Neural crest cell (in vitro differentiated cells): ENCODE results near the gene TTC7B. TPM values are rescaled to one million over a fixed set of nuclear protein-coding genes. Genes with fewer than 3 reads are reported as not detected.

ENCODE experiments used
- DNase-seq: peaks from one replicate; pipeline ENCODE4 v3.0.0; 2021; ENCODE audit warnings: low read depth, mixed read lengths, low spot score
- H3K27ac Mint-ChIP-seq: one replicate; pipeline ENCODE4 v1.8.0; 2021; ENCODE audit warnings: mild to moderate bottlenecking, mixed read lengths; ENCODE audit not compliant: unreplicated experiment
- H3K27me3 Mint-ChIP-seq: 2 replicates; pipeline ENCODE4 v1.8.0; 2021; ENCODE audit warnings: low read depth, mild to moderate bottlenecking, mixed read lengths
- H3K36me3 Mint-ChIP-seq: 2 replicates; pipeline ENCODE4 v1.8.0; 2021; ENCODE audit warnings: low read depth, mild to moderate bottlenecking, mixed read lengths
- H3K4me1 Mint-ChIP-seq: 2 replicates; pipeline ENCODE4 v1.8.0; 2021; ENCODE audit warnings: mixed read lengths
- H3K4me3 Mint-ChIP-seq: one replicate; pipeline ENCODE4 v1.8.0; 2021; ENCODE audit warnings: mild to moderate bottlenecking, mixed read lengths
- H3K9me3 Mint-ChIP-seq: 2 replicates; pipeline ENCODE4 v1.8.0; 2021; ENCODE audit warnings: mixed read lengths
- CTCF ChIP-seq: fragments of 200-600 bp; sonication (generic); conservative IDR thresholded peaks from 2 replicates; pipeline ENCODE4 v1.5.0; 2021; ENCODE audit warnings: antibody characterized with exemption, mild to moderate bottlenecking
- total RNA-seq: library from RNA; stranded (reverse); gene quantifications from 2 replicates; pipeline ENCODE4 v1.2.1, GENCODE V29; 2021

The TTC7B gene
- total RNA-seq, 1 donor from 2014 or later = 56.4 TPM

- peaks cover 3% of the 10 kb centered on the region for H3K9me3 Mint-ChIP-seq
- H3K4me3 Mint-ChIP-seq = no peak overlapping the region
- no peak for TF ChIP-seq CTCF
- H3K4me1 Mint-ChIP-seq = peaks cover 5% of the 10 kb centered on the region
- peaks cover 3% of the 10 kb centered on the region for H3K36me3 Mint-ChIP-seq
- DNase-seq = no peak
- H3K27me3 Mint-ChIP-seq = peaks cover 11% of the 10 kb centered on the region
- no peak overlapping the region for H3K27ac Mint-ChIP-seq
Measured at GRCh38 chr14:90483117-90483516, 333.1 kb downstream of the TTC7B start.

- Mint-ChIP-seq H3K27me3 (peaks cover 18% of the 10 kb centered on the region), H3K27ac (no peak overlapping the region), H3K4me3 (no peak overlapping the region), H3K9me3 (peaks cover 16% of the 10 kb centered on the region), H3K36me3 (peaks cover 15% of the 10 kb centered on the region), H3K4me1 (no peaks in the 10 kb centered on the region)
- no peak for DNase-seq
- no peak for TF ChIP-seq CTCF
Measured at GRCh38 chr14:90475298-90475697, 340.9 kb downstream of the TTC7B start.

Other genes with a start within 250 kb of the TTC7B start
- gene RPS6KA5, start 244.2 kb upstream of the TTC7B start, total RNA-seq = 2.0 and 2.2 TPM in 2 replicates